GM03348 (cell line): Measurements from ENCODE around the gene INF2.
A peak's percentile ranks its signal among the peaks of the same experiment; 100 is the strongest.

ENCODE experiments used
- DNase-seq: peaks from one replicate; pipeline ENCODE4 v3.0.0; 2012; ENCODE audit warnings: low spot score

The INF2 gene

GRCh38 chr14:104703269-104703668, 13.9 kb downstream of the INF2 start:
- DNase-seq = no peak

DNA sequence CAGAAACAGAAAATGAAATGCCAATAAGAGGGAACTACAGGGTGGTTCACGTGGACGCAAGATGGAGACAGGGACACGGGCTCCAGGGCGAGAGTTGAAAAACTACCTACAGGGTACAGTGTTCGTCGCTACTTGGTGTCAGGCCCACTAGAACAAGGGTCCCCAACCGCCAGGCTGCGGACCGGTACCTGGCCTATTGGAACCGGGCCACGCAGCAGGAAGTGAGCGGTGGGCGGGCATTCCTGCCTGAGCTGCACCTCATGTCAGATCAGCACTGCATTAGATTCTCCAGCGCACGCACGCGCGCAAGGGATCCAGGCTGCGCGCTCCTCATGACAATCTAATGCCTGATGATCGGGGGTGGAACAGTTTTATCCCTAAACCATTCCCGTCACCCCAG, 14.8 kb downstream of the INF2 start:
- DNase-seq = no peak

DNA sequence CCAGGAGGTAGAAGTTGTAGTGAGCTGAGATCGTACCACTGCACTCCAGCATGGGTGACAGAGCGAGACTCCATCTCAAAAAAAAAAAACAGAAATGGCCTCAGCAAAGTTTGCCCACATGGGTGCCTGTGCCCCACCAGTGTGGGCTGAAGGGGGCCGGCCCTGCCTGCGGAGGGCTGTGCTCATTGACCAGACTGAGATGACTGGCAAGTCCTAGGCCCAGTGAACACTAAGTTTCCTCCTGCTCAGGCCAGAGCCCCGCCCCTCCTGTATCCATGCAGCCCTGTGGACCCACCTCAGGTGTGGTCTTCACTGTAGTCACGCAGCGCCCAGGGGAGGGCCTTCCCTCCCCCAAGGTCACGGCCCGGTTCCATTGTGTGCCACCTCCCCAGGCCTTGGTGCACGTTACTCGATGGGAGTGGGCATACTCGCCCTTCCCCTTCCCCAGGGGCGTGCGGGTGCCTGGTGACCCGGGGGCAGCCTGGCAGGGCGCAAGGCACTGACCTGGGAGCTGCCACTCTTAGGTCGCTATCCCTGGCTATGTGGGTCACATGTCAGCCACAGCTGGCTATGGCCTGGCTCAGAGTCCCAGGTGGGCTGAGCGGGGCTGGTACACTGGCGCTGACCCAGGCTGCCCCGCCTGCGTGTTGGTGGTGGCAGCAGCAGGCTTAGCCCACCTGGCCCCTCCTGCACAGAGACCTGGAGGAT, 16.1 kb downstream of the INF2 start:
- no peak for DNase-seq

- peak; percentile 58 for DNase-seq
Observed at GRCh38 chr14:104706733-104707607, 17.6 kb downstream of the INF2 start.

DNA sequence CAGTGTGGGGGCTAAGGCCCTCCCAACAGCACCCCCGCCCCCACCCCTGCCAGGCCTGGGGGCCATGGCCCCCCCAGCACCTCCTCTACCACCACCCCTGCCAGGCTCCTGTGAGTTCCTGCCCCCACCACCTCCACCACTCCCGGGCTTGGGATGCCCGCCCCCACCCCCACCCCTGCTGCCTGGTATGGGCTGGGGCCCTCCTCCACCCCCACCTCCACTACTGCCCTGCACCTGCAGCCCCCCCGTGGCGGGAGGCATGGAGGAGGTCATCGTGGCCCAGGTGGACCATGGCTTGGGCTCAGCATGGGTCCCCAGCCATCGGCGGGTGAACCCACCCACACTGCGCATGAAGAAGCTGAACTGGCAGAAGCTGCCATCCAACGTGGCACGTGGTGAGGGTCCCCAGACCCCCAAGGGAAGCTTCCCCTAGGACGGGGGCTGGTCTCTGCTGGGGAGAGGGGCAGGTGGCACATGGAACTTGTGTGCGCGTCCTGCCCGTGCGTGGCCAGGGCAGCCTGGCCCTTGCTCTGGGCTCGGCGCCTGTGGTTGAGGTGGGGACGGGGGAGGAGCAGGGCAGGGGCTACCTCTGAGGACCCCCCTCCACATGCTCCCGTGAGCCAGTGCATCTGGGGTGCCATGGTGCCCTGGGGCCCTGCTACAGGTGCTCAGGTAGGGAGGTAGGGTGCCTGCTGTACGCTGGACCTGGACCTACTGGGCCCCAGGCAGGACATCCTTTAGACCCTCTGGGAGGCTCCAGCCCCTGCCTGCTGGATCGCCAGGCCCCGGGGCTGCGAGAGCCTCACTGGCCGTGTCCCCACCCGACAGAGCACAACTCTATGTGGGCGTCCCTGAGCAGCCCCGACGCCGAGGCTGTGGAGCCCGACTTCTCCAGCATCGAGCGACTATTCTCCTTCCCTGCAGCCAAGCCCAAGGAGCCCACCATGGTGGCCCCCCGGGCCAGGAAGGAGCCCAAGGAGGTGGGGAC, 18.5 kb downstream of the INF2 start:
- no peak for DNase-seq

GRCh38 chr14:104708606-104709268, 19.3 kb downstream of the INF2 start:
- peak; percentile 93 for DNase-seq

- DNase-seq = no peak
Observed at GRCh38 chr14:104709387-104710039, 20.1 kb downstream of the INF2 start.

DNA sequence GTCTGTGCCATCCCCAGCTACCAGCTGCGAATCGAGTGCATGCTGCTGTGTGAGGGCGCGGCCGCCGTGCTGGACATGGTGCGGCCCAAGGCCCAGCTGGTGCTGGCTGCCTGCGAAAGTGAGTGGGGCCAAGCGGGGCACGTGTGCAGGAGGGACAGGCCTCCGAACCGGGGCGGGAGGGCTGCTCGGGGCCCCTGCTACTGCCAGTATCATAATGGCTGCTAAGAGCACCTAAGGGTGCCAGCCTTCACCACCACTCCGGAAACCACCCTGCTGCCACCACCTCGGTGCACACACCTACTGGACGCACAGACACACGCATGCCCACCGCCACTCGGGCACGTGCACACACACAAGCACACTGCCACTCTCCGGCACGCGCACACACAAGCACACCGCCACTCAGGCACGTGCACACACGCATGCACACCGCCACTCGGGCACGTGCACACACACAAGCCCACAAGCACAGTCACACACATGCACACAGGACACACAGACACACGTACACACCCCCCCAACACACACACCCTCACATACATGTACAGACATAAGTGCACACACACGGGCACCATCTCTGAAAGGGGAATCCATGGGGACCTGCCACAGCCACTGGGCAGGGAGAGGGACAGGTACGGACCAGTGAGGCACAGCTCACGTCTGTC, 20.8 kb downstream of the INF2 start:
- no peak for DNase-seq

DNA sequence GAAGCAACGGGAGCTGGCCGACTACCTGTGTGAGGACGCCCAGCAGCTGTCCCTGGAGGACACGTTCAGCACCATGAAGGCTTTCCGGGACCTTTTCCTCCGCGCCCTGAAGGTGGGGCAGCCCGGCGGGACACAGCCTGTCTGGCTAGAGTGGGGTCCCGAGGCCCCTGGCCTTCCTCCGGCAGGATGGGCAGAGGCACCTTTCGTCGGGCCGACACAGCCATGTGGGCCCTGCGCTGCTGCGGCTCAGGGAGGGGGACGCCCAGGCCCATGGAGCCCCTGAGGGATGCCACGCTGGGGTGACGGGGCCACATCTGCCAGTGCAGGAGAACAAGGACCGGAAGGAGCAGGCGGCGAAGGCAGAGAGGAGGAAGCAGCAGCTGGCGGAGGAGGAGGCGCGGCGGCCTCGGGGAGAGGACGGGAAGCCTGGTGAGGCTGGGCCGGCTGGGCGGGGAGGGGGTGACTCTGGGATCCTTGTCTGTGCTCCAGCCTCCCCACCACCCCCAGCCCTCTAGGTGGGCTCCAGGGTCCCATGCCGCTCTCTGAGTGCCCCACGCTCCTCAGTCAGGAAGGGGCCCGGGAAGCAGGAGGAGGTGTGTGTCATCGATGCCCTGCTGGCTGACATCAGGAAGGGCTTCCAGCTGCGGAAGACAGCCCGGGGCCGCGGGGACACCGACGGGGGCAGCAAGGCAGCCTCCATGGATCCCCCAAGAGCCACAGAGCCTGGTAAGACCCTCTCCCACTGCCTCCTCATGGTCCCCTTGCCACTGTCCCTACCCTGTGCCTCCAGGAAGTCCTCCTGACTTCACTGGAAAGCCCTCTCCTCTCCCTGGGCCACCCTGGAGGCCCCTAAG, 23.7 kb downstream of the INF2 start:
- no peak for DNase-seq

DNA sequence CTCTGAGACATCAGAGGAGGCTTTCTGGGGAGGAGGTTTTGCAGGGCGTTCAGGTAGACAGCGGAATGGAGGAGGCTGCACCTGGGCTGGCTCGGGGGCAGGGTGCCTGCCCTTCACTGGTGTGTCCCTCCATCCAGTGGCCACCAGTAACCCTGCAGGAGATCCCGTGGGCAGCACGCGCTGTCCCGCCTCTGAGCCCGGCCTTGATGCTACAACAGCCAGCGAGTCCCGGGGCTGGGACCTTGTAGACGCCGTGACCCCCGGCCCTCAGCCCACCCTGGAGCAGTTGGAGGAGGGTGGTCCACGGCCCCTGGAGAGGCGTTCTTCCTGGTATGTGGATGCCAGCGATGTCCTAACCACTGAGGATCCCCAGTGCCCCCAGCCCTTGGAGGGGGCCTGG, 24.6 kb downstream of the INF2 start:
- no peak for DNase-seq

- no peak for DNase-seq
Observed at GRCh38 chr14:104714681-104715080, 25.3 kb downstream of the INF2 start.

- no peak for DNase-seq
Observed at GRCh38 chr14:104715416-104715815, 26.0 kb downstream of the INF2 start.

DNA sequence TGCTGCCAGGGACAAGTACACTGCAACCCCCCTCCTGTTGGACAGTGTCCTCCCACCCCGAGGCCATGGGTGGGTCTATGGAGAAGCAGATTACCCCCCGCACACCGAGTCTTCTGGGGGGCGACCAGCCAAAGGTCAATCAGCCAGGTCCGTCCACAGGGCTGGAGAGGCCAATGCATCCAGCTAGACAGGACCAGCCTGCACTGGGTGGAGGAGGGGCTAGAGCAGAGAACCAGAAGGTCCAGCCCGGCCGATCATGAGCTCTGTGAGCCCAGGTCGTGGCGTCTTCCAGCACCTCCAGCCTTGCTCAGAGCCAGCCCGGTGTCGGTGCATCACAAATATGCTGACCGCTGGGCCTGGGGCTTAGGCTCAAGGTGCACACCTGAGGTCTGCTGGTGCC, 26.5 kb downstream of the INF2 start:
- no peak for DNase-seq

GRCh38 chr14:104717137-104717536, 27.7 kb downstream of the INF2 start:
- no peak for DNase-seq

GRCh38 chr14:104717646-104718045, 28.2 kb downstream of the INF2 start:
- DNase-seq = no peak

GRCh38 chr14:104718147-104718546, 28.7 kb downstream of the INF2 start:
- DNase-seq = no peak

- DNase-seq = no peak
Observed at GRCh38 chr14:104718871-104719270, 29.5 kb downstream of the INF2 start.

DNA sequence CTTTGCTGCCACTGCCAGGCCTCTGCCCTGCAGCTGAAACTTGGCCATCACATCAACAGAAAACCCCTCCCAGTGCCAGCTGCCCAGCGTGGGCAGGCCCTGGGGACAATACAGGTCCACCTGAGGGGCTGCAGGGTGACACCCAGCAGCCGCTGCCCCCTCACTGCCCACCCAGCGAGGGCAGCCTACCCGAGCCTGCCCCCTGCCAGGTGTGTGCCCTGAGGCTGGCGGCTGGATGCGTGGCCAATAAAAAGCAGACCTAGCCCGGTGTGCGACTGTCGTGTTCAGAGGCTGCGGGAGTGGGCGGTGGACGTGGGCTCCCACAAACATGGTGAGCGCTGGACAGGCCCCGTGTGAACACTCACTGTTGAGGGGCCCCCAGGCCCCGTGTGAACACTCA, 29.9 kb downstream of the INF2 start:
- no peak for DNase-seq
